HFF-Myc (cell line): Measurements from ENCODE around the gene ITSN1.
"Not testable (repeated sequence)": the region's sequence is repeated elsewhere in the genome, so short reads cannot be mapped to it uniquely, and the experiment has no call there.

Experiments used
- DNase-seq: peaks from one replicate; pipeline ENCODE4 v3.0.0-alpha.2; 2011; ENCODE audit warnings: low read depth; ENCODE audit errors: extremely low read depth
- H3K4me3 ChIP-seq: replicated peaks from 2 replicates; pipeline ENCODE4 v1.5.1; 2011; ENCODE audit warnings: low read depth, mild to moderate bottlenecking, control low read depth, low read length
- CTCF ChIP-seq: IDR thresholded peaks from 2 replicates; pipeline ENCODE4 v1.5.1; 2012; ENCODE audit warnings: mild to moderate bottlenecking, low read depth, low read length, control low read depth; ENCODE audit errors: missing control alignments

The ITSN1 gene

GRCh38 chr21:33712022-33712803 lies 69.9 kb downstream of the ITSN1 start:
- no peak overlapping the region for H3K4me3 ChIP-seq
- no peak for TF ChIP-seq CTCF
- DNase-seq, result no peak

- H3K4me3 ChIP-seq, result no peak overlapping the region
- no peak for DNase-seq
- TF ChIP-seq CTCF, result no peak
These were observed 78.8 kb downstream of the ITSN1 start for GRCh38 chr21:33721081-33721480.

GRCh38 chr21:33729139-33729538 lies 86.8 kb downstream of the ITSN1 start:
- not testable (repeated sequence) for DNase-seq, H3K4me3 ChIP-seq

GRCh38 chr21:33729641-33730040 lies 87.3 kb downstream of the ITSN1 start:
- no peak for DNase-seq
- H3K4me3 ChIP-seq, result no peak overlapping the region
- no peak for TF ChIP-seq CTCF

GRCh38 chr21:33731447-33731846 lies 89.1 kb downstream of the ITSN1 start:
- no peak for TF ChIP-seq CTCF
- no peak for DNase-seq
- no peak overlapping the region for H3K4me3 ChIP-seq

- TF ChIP-seq CTCF, result no peak
- DNase-seq, result no peak
- no peak overlapping the region for H3K4me3 ChIP-seq
These were observed 89.7 kb downstream of the ITSN1 start for GRCh38 chr21:33732038-33732437.

- TF ChIP-seq CTCF, result no peak
- no peak for DNase-seq
- no peak overlapping the region for H3K4me3 ChIP-seq
These were observed 91.3 kb downstream of the ITSN1 start for GRCh38 chr21:33733601-33734000.
